NCI-H1092 treated with DMSO at 0.1 percent for 48 hours (cell line): ENCODE results near the gene PRKCA.
A peak's percentile ranks its signal among the peaks of the same experiment; 100 is the strongest.
"Not testable (repeated sequence)": the region's sequence is repeated elsewhere in the genome, so short reads cannot be mapped to it uniquely, and the experiment has no call there.

Source experiments
- DNase-seq: peaks from one replicate; lab custom pipeline; 2025; lab: John Stamatoyannopoulos, UW

The PRKCA gene

DNA sequence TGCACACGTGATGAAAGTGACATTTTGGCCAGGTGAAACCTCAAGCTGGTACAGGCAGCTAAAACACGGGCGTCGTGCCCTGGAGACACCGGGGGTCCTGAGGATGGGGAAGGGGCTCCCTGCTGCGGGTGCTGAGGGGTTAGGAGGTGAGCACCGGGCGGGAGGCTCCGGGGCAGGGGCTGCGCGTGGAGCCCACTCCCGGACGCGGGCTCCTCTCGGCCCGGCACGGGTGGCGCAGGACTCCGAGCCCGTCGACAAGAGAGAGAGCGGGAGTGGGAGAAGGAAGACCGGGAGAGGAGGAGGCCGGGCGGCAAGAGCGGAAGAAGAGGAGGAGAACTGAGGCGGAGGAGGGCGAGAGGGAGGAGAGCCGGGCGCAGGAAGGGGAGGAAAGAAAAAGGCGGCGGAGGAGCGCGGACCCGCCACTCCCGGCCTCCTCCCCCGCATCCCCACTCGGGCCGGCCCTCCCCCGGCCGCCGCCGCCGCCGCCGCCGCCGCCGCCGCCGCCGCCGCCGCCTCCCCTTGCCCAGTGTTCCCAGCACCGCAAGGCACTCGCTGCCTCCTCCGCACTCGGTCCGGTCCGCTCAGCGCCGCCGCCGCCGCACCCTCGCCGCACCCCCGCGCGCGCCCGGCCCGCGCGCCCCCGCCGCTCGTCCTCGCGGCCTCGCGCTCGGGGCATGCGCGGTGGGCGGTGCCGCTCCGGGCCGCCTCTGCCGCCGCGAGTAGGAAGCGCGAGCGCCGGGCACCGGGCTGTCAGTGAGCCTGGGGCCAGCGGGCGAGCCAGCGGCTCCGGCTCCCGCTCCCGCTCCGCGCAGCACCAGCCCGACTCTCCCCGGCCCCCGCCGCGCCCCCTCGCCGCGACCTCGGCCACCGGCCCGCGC lies at the start of gene PRKCA:
Gene PRKCA (plus strand): TSS at position 750 of the 878 bp plus-strand sequence.
- peak; percentile 57 for DNase-seq

- not testable (repeated sequence) for DNase-seq
Measured at GRCh38 chr17:66253458-66253857, 49.0 kb upstream of the PRKCA start.

DNA sequence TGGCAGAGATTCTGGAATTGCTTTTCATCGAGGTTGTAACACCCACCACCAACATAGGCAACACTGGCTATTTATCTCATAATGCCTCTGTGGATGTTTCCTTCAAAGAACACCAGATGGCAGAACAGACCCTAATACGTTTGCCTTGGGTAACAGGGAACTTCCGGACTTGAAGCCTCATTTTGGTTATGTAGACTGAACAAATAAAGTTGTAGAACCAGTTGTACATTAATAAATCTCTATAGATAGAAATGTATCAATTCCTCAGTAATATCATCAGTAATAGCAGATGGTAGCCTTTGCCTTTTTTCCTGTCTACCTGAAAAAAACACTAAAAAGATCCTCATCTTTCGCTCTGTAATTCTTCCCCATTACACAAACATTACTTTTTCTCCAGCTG lies 47.3 kb upstream of the PRKCA start:
- DNase-seq, result peak; percentile 83

- DNase-seq, result peak; percentile 70
Measured at GRCh38 chr17:66255527-66255971, 46.9 kb upstream of the PRKCA start.

GRCh38 chr17:66260275-66260674 lies 42.1 kb upstream of the PRKCA start:
- DNase-seq, result no peak

DNA sequence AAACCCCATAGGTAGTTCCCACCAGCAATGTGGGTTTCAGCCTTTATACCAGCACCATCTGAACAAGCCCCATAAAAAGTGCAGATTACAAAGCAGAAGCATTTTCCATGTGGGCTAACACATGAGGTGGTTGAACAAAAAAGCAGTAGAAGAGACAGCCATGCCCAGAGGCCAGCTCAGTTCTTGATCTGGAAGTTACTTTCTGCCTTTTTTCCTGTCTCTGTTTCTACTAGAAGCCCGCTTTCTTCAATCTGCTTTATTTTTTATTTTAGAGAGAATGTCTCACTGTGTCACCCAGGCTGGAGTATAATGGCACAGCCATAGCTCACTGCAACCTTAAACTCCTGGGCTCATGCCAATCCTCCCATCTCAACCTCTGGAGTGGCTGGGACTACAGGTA lies 41.7 kb upstream of the PRKCA start:
- no peak for DNase-seq

GRCh38 chr17:66262767-66263166 lies 39.6 kb upstream of the PRKCA start:
- no peak for DNase-seq

- DNase-seq, result no peak
Measured at GRCh38 chr17:66264696-66265095, 37.7 kb upstream of the PRKCA start.

DNA sequence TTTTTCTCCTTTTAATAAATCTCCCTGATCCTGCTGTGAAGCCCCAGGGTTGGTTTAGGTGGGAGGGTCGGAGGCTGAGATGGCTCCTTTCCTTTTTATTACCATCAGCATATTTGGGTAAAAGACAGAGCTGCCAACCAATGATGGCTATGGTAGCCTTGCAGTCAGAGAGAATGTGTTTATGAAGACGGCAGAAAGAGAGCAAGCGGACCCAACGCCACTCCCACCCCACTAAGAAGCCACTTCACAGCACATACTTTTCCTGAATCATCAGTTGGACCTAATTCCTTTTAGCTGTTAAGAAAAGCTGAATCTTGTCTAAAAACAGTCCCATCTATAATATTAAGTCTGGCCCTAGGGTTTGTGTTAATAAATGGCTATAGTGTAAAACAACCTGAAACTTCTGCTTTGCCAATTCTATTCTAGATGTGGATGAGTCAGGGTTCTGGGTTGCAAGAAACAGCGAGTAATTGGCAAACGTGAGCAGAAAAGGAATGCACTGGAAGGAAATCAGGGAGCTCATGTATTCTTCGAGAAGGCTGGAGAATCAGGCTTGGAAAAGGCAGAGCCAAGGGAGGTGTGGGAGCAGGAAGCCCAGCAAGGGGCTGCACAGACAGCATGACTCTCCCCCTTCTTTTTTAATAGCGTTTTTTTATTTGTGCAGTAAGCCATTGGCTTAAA lies 34.0 kb upstream of the PRKCA start:
- DNase-seq, result no peak

GRCh38 chr17:66270106-66270505 lies 32.3 kb upstream of the PRKCA start:
- no peak for DNase-seq

DNA sequence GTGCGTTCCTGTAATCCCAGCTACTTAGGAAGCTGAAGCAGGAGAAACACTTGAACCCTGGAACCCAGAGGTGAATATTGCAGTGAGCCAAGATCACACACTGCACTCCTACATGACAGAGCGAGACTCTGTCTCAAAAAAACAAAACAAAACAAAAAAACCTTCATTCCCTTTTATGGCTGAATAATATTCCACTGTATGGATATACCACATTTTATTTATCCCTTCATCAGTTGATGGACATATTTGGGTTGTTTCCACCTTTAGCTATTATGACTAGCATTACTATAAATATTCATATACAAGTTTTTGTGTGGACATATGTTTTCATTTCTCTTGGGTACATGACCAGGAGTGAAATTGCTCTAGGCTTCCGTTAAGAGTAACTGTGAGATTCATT lies 30.9 kb upstream of the PRKCA start:
- no peak for DNase-seq

GRCh38 chr17:66272811-66273585 lies 29.4 kb upstream of the PRKCA start:
- no peak for DNase-seq

- DNase-seq, result no peak
Measured at GRCh38 chr17:66273586-66273848, 28.9 kb upstream of the PRKCA start.

GRCh38 chr17:66275651-66276050 lies 26.8 kb upstream of the PRKCA start:
- no peak for DNase-seq

- DNase-seq, result no peak
Measured at GRCh38 chr17:66276328-66276937, 26.0 kb upstream of the PRKCA start.

DNA sequence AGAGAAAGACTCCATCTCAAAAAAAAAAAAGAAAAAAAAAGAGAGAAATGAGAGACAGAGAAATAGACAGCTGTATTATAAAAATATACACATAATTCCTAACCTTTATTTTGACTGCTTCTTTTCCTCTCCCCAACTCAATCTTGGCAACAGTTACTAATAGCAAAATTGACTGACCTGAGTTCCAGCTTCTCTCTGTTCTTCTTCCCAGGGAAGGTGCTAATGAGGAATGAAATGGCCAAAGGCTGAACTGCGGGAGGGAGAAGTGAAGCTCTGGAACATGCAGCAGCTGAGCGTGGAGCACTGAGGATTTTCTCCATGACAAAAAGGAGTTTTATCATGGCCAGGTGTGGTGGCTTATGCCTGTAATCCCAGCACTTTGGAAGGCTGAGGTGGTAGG lies 25.2 kb upstream of the PRKCA start:
- no peak for DNase-seq

DNA sequence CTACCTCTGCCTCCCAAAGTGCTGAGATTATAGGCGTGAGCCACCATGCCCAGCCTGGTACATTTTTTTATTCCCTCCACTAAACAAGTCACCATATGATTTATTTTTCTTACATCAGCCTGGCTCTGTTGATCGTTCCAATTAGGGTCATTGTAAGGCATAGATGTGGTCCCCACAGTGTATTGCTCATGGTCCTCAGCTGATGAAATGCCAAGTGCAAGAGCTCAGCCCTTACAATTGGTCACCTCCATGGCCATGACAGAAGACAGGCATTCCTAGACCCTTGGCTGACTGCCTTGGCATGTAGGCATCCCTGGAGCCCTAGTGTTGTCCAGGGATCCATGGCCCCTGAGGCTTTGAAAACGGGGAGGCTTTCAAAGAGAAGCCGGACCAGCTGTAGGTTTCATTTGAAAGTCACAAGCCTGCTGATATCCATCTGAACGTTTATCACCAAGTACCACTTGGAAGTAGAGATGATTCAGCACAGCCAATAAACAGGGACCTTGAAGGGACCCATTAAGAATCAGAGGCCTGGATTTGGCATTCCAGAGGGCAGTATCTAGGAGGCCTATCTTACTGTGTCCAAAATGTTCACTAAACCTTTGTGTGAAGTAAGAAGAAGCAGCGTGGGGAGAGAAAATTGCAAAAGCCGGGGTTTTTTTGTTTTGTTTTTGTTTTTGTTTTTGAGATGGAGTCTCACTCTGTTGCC lies 20.6 kb upstream of the PRKCA start:
- no peak for DNase-seq

DNA sequence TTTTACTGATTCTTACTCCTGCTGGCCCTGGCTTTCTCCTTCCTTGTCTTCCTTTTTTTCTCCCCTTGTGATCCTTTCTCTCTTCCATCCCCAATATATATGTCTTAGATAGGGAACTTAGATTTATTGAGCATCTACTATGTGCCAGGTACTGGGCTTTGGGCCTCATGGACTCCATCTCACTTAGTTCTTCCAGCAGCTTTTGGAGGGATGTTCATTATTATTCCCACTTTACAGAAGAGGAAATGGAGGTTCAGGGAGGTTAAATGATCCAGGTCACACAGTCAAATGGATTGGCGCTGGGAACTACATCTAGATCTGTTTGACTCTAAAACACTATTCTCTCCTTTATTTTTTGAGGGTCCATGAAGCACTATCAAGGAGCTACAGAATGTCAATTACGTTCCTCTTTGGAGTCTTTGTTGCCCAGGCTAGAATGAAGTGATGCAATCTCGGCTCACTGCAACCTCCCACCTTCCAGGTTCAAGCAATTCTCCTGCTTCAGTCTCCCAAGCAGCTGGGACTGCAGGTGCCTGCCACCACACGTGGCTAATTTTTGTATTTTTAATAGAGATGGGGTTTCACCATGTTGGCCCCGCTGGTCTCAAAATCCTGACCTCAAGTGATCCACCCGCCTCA lies 19.0 kb upstream of the PRKCA start:
- no peak for DNase-seq

DNA sequence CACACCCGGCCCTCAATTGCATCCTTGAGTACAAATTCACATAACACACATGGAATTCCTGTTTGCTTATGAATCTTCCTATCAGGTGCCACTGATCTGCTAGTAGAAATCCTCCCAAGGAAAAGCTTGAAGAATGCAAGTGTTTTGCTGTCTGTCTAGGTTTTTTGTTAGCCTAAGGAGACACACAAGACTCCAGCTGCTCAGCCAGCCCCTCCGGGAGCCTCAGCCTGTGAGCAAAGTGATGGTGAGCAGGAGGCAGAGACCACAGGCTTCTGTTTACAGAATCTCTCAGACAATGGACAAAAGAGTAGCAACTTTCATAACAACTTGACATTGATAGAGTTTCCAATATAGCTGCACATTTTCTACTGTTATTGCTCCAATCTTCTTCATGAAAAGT lies 18.4 kb upstream of the PRKCA start:
- no peak for DNase-seq

DNA sequence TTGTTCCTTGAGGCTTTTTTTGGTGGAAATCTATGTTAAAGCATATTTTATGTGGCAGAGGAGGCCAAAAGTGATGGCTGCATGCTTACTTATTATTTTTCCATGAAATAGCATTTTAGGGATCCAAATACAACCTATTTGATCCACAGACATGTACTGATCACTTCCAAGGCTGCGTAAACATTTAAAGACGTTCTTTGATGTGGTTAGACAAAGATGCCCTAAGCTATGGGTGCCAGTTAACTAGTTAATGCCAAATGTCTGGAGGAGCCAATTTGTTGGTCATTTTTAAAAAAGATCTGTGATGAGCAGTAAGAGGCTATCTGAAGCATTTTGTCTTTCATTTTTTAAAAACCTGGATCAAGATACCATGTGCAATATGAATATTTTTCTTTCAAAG lies 17.3 kb upstream of the PRKCA start:
- DNase-seq, result no peak

DNA sequence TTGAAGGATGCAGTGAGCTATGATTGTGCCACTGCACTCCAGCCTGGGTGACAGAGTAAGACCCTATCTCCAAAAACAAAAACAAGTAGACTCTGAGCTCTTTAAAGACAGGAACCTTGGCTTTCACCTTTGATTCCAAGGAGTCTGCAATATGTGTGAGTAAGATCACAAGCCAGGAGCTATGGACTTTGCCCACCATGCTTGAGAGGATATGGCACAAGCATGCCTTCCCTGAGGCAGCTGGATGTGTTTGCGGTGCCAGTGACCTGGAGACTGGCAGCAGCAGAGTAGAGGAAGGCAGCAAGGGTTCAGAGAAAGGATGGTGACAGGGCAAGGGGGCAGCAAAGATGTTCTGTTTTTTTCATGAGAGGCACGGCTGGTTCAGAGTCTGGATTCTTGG lies 14.5 kb upstream of the PRKCA start:
- DNase-seq, result no peak
